ENCODE results near the gene SP8.

GRCh38 chr7:20794676-20795075 lies 8.0 kb upstream of the SP8 start:
- TF ChIP-seq CTCF (IDR thresholded peaks at IDR 0.05) (no peak), POLR2AphosphoS5 (IDR thresholded peaks at IDR 0.05) (no peak), POLR2A (IDR thresholded peaks at IDR 0.05) (no peak), EP300 (IDR thresholded peaks at IDR 0.05) (no peak)

Data from stomach (tissue), 4 donors.